Activated naive CD4-positive, alpha-beta T cell treated with anti-CD3 and anti-CD28 coated beads, Interleukin-2, amount 50 U/mL, for 24 hours (primary cell): ENCODE data around the gene BRIP1.
"Not testable (repeated sequence)": the region's sequence is repeated elsewhere in the genome, so short reads cannot be mapped to it uniquely, and the experiment has no call there.

Experiments
- H3K27ac Mint-ChIP-seq: one replicate; pipeline ENCODE4 v1.8.0; 2021; ENCODE audit warnings: mild to moderate bottlenecking, mixed read lengths
- H3K27me3 Mint-ChIP-seq: one replicate; pipeline ENCODE4 v1.8.0; 2021; ENCODE audit warnings: mixed read lengths
- H3K36me3 Mint-ChIP-seq: one replicate; pipeline ENCODE4 v1.8.0; 2021; ENCODE audit warnings: mixed read lengths
- H3K4me1 Mint-ChIP-seq: one replicate; pipeline ENCODE4 v1.8.0; 2021; ENCODE audit warnings: mixed read lengths
- H3K4me3 Mint-ChIP-seq: one replicate; pipeline ENCODE4 v1.8.0; 2021; ENCODE audit warnings: mild to moderate bottlenecking, mixed read lengths
- H3K9me3 Mint-ChIP-seq: one replicate; pipeline ENCODE4 v1.8.0; 2021; ENCODE audit warnings: mixed read lengths

BRIP1 gene

GRCh38 chr17:61846088-61846487 lies 17.2 kb downstream of the BRIP1 start:
- H3K27me3 Mint-ChIP-seq: no peaks in the 10 kb centered on the region
- H3K36me3 Mint-ChIP-seq: peaks cover 9% of the 10 kb centered on the region
- no peak overlapping the region for H3K27ac Mint-ChIP-seq
- no peaks in the 10 kb centered on the region for H3K4me1 Mint-ChIP-seq
- H3K4me3 Mint-ChIP-seq: no peak overlapping the region
- H3K9me3 Mint-ChIP-seq: no peaks in the 10 kb centered on the region

DNA sequence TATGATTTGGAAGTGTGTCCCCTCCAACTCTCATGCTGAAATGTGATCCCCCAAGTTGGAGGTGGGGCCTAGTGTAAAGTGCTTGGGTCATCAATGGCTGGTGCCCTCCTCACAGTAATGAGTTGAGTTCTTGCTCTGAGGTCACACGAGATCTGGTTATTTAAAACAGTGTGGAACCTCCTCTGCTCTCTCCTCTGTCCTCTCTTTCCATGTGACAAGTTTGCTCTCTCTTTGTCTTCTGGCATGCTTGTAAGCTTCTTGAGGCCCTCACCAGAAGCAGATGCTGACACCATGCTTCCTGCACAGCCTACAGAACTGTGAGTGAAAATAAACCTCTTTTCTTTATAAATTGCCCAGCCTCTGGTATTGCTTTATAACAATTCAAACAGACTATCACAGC lies 19.9 kb downstream of the BRIP1 start:
- H3K4me3 Mint-ChIP-seq: no peak overlapping the region
- H3K27ac Mint-ChIP-seq: no peak overlapping the region
- no peaks in the 10 kb centered on the region for H3K9me3 Mint-ChIP-seq
- H3K27me3 Mint-ChIP-seq: no peaks in the 10 kb centered on the region
- no peaks in the 10 kb centered on the region for H3K4me1 Mint-ChIP-seq
- H3K36me3 Mint-ChIP-seq: peaks cover 9% of the 10 kb centered on the region

DNA sequence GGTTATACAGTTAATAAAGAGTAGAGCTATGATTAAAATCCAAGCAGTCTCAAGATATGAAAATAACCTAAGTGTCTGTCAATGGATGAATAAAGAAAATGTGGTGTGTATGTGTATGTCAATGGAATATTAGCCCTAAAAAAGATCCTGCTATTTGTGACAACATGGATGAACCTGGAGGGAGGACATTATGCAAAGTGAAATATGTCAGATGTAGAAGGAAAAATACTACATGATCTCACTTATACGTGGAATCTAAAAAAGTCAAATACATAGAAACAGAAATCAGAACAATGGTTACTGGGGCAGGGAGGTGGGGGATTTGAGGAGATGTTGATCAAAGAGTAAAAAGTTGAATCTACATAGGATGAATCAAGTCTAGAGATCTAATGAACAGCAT lies 20.4 kb downstream of the BRIP1 start:
- Mint-ChIP-seq H3K27me3 (no peaks in the 10 kb centered on the region), H3K9me3 (no peaks in the 10 kb centered on the region), H3K27ac (no peak overlapping the region), H3K4me3 (no peak overlapping the region), H3K4me1 (no peaks in the 10 kb centered on the region), H3K36me3 (peaks cover 9% of the 10 kb centered on the region)

DNA sequence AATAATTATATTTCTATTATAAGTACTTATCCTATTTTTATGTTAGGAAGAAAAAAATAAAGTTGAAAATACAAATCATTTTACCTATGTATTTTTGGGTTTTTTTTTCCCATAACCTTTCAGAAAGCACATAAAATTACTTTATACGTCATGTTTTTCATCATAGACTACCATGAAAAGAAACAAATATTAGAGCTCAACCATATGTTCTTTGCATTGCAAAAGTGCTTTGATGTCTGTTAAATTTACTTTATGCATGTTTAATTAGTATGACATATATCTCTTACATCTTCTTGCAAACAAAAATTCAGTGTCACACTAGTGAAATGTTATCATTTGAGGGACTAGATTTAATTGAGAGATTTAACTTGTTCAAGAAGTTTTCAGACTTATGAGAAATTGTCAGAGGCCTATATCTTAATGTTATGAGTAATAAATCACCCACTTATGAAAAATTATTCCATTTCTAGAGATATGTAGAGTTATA lies 24.0 kb downstream of the BRIP1 start:
- peaks cover 3% of the 10 kb centered on the region for H3K36me3 Mint-ChIP-seq
- H3K4me3 Mint-ChIP-seq: no peak overlapping the region
- H3K27ac Mint-ChIP-seq: no peak overlapping the region
- H3K27me3 Mint-ChIP-seq: no peaks in the 10 kb centered on the region
- H3K4me1 Mint-ChIP-seq: no peaks in the 10 kb centered on the region
- H3K9me3 Mint-ChIP-seq: no peaks in the 10 kb centered on the region

DNA sequence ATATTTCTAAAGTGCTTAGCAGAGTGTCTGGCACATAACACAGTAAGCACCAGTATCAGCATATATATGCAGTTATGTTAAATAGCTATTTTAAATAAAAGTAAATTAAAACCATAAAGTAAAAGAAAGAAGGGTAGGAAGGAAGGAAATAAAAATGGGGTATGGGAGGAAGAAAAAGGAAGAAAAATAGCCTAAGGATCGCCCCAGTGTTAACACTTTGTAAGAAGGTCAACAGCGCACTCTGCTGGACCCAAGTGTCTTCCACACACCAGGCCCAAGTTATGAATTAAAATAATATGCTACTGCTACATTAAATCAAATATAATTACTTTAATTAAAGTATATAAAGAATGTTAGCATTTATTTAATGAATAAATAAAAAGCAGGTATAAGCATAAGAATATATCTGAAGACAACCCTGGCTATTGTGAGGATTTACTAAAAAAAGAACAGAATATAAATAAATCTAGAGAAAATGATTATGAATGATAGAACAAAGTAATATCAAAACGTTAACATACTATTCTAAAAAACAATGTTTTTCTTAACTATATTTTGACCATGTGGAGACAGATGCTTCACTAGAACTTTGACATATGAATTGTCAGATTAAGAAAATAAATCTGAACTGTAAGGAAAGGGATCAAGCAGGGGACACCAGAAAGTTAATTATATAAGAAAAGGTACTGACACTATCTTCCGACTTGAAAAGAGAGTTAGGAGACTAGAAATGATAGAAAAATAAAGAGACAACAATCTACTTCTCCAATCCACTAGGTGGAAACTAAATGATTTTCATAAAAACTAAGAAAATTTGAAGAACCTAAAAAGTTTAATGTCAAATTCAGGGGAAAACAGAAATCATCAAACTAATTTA lies 25.9 kb downstream of the BRIP1 start:
- Mint-ChIP-seq H3K9me3 (no peaks in the 10 kb centered on the region), H3K27me3 (no peaks in the 10 kb centered on the region), H3K27ac (no peak overlapping the region), H3K4me3 (no peak overlapping the region), H3K4me1 (no peaks in the 10 kb centered on the region), H3K36me3 (no peaks in the 10 kb centered on the region)

GRCh38 chr17:61836266-61837174 lies 26.8 kb downstream of the BRIP1 start:
- Mint-ChIP-seq H3K27me3 (no peaks in the 10 kb centered on the region), H3K9me3 (no peaks in the 10 kb centered on the region), H3K27ac (no peak overlapping the region), H3K36me3 (no peaks in the 10 kb centered on the region), H3K4me1 (no peaks in the 10 kb centered on the region), H3K4me3 (no peak overlapping the region)

GRCh38 chr17:61835606-61836005 lies 27.7 kb downstream of the BRIP1 start:
- Mint-ChIP-seq H3K27ac (no peak overlapping the region), H3K36me3 (no peaks in the 10 kb centered on the region)

GRCh38 chr17:61834610-61835009 lies 28.7 kb downstream of the BRIP1 start:
- H3K36me3 Mint-ChIP-seq: no peaks in the 10 kb centered on the region
- H3K4me3 Mint-ChIP-seq: no peak overlapping the region
- H3K27ac Mint-ChIP-seq: no peak overlapping the region
- no peaks in the 10 kb centered on the region for H3K27me3 Mint-ChIP-seq
- no peaks in the 10 kb centered on the region for H3K4me1 Mint-ChIP-seq
- H3K9me3 Mint-ChIP-seq: no peaks in the 10 kb centered on the region

More at GRCh38 chr17:61835606-61836005, 27.7 kb downstream of the BRIP1 start:
- Mint-ChIP-seq H3K9me3 (no peaks in the 10 kb centered on the region), H3K4me1 (no peaks in the 10 kb centered on the region), H3K27me3 (no peaks in the 10 kb centered on the region), H3K4me3 (no peak overlapping the region)

DNA sequence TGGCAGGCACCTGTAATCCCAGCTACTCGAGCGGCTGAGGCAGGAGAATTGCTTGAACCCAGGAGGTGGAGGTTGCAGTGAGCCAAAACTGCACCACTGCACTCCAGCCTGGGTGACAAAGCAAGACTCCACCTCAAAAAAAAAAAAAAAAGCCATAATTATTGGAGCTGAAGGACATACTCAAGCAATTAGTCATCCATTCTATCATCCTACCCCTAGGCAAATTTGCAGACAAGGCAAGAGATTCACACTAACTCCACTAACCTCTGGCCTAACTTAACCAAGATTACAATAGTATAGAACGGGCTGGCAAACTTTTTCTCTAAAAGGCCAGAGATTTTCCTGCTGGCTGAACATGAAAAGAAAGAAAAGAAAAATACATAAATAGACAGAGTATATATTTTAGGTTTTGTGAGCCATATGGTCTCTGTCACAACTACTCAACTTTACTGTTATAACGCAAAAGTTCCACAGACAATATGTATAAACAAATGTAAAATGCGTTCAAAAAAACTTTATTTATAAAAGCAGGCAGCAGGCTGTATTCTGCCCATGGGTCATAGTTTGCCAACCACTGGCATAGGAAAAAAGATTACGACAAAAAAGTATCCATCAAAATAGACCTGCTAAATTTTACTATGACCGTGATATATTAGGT lies 29.7 kb downstream of the BRIP1 start:
- no peak overlapping the region for H3K27ac Mint-ChIP-seq
- H3K9me3 Mint-ChIP-seq: no peaks in the 10 kb centered on the region
- no peaks in the 10 kb centered on the region for H3K4me1 Mint-ChIP-seq
- no peaks in the 10 kb centered on the region for H3K27me3 Mint-ChIP-seq
- no peak overlapping the region for H3K4me3 Mint-ChIP-seq
- no peaks in the 10 kb centered on the region for H3K36me3 Mint-ChIP-seq

DNA sequence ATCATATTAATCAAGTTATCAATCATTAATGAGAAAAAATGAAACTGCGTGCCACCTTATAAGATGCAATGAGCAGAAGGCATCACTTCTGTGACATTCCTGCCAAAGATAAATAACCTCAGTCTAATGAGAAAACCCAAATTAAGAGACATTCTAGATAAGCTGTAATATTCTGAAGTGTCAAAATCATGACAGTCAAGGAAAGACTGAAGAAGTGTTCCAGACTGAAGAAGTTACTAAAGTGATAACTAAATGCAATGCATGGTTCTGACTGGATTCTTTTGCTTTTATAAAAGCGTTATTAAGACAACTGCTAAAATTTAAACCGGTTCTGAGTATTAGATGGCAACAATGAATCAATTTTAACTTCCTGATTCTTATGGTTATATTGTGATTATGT lies 30.9 kb downstream of the BRIP1 start:
- no peaks in the 10 kb centered on the region for H3K4me1 Mint-ChIP-seq
- no peak overlapping the region for H3K27ac Mint-ChIP-seq
- H3K4me3 Mint-ChIP-seq: no peak overlapping the region
- H3K9me3 Mint-ChIP-seq: peaks cover 5% of the 10 kb centered on the region
- H3K36me3 Mint-ChIP-seq: peaks cover 4% of the 10 kb centered on the region
- H3K27me3 Mint-ChIP-seq: no peaks in the 10 kb centered on the region

DNA sequence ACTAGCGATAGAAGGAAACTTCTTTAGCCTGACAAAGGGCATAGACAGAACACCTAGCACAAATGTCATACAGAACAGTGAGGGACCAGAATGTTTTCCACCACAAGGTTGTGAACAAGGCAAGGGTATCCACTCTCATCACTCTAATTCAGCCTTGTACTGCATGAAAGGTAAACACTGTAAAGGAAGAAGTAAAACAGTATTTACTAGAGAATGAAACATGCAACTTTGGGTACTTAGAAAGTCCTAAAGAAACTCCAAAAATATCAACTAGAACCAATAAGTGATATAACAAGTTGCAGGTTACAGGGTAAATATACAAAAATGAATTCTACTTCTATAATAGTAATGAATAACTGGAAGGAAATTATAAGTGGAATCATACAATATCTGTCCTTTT lies 32.2 kb downstream of the BRIP1 start:
- Mint-ChIP-seq H3K27ac (no peak overlapping the region), H3K36me3 (peaks cover 8% of the 10 kb centered on the region), H3K4me3 (no peak overlapping the region), H3K27me3 (no peaks in the 10 kb centered on the region), H3K9me3 (peaks cover 5% of the 10 kb centered on the region), H3K4me1 (no peaks in the 10 kb centered on the region)

DNA sequence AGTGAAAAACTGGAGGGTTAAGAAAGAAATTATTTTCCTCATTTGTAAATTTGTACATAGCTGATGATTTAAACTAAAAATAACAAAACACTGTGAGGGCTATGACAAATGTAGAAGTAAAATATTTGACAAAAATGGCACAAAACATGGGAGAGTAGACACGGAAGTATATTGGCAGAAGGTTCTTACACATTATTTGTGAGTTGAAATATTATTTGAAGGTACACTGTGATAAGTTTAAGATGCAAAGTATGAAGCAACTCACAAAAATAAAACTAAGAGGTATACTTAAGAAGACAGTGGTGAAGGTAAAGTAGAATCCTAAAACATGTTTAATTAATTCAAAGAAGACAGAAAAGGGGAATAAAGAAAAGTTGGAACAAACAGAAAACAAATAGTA lies 34.6 kb downstream of the BRIP1 start:
- Mint-ChIP-seq H3K27ac (no peak overlapping the region), H3K36me3 (peaks cover 9% of the 10 kb centered on the region), H3K9me3 (peaks cover 5% of the 10 kb centered on the region), H3K4me3 (no peak overlapping the region), H3K27me3 (no peaks in the 10 kb centered on the region), H3K4me1 (no peaks in the 10 kb centered on the region)

DNA sequence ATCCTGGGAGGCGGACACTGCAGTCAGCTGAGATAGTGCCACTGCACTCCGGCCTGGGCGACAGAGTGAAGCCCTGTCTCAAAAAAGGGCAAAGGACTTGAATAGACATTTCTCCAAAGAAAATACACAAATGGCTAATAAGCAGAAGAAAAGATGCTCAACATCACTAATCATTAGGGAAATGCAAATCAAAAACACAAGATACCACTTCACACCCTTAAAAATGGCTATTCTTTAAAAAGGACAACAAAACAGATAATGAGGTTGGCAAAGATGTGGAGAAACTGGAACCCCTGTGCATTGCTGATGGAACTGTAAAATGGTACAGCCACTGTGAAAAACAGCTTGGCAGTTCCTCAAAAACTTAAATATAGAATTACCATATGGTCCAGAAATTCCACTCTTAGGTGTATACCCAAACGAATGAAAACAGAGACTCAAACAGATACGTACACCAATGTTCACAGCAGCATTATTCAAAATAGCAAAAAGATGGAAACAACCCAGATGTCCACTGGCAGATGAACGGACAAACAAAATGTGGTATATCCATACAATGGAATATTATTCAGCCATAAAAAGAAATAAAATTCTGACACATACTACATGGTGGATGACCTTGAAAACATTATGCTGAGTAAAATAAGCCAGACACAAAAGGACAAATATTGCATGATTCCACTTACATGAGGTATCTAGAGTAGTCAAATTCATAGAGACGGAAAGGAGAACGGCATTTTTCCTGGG lies 35.5 kb downstream of the BRIP1 start:
- H3K4me3 Mint-ChIP-seq: no peak overlapping the region
- H3K27ac Mint-ChIP-seq: no peak overlapping the region
- H3K36me3 Mint-ChIP-seq: peaks cover 11% of the 10 kb centered on the region
- H3K27me3 Mint-ChIP-seq: no peaks in the 10 kb centered on the region
- H3K4me1 Mint-ChIP-seq: no peaks in the 10 kb centered on the region
- peaks cover 5% of the 10 kb centered on the region for H3K9me3 Mint-ChIP-seq

- not testable (repeated sequence) for H3K4me3 Mint-ChIP-seq
Observed at GRCh38 chr17:61826866-61827265, 36.5 kb downstream of the BRIP1 start.

GRCh38 chr17:61826198-61826597 lies 37.1 kb downstream of the BRIP1 start:
- H3K27ac Mint-ChIP-seq, H3K4me1 Mint-ChIP-seq, H3K4me3 Mint-ChIP-seq: not testable (repeated sequence)

More at GRCh38 chr17:61826866-61827265, 36.5 kb downstream of the BRIP1 start:
- not testable (repeated sequence) for H3K27ac Mint-ChIP-seq, H3K27me3 Mint-ChIP-seq, H3K4me1 Mint-ChIP-seq, H3K9me3 Mint-ChIP-seq
- H3K36me3 Mint-ChIP-seq: peaks cover 12% of the 10 kb centered on the region

More at GRCh38 chr17:61826198-61826597, 37.1 kb downstream of the BRIP1 start:
- H3K9me3 Mint-ChIP-seq, H3K27me3 Mint-ChIP-seq: not testable (repeated sequence)
- peaks cover 16% of the 10 kb centered on the region for H3K36me3 Mint-ChIP-seq
